ENCODE data around the gene MYOCOS.

Gene MYOCOS

GRCh38 chr1:171663036-171663853 is 41.2 kb downstream of the MYOCOS start:
- no peak for TF ChIP-seq MAX (IDR thresholded peaks at IDR 0.05)
- no peak for TF ChIP-seq YY1 (IDR thresholded peaks at IDR 0.05; ENCODE audit: low read depth)
- no peak for TF ChIP-seq EGR1 (IDR thresholded peaks at IDR 0.05)
- no peak for TF ChIP-seq USF1 (IDR thresholded peaks at IDR 0.05)
- TF ChIP-seq TCF12 (IDR thresholded peaks at IDR 0.05; ENCODE audit: low read depth) = no peak
- TF ChIP-seq CEBPB (IDR thresholded peaks at IDR 0.05) = no peak

- TF ChIP-seq RAD21 (IDR thresholded peaks at IDR 0.05; ENCODE audit: low read depth) (no peak), TCF12 (IDR thresholded peaks at IDR 0.05; ENCODE audit: low read depth) (no peak), CREB1 (IDR thresholded peaks at IDR 0.05; ENCODE audit: low read depth) (no peak), REST (IDR thresholded peaks at IDR 0.05; ENCODE audit: low read depth) (no peak), MAX (IDR thresholded peaks at IDR 0.05) (no peak), TAF1 (IDR thresholded peaks at IDR 0.05; ENCODE audit: low read depth) (no peak)
These were observed 42.0 kb downstream of the MYOCOS start for GRCh38 chr1:171663854-171664575.

GRCh38 chr1:171664976-171665375 is 42.9 kb downstream of the MYOCOS start:
- TF ChIP-seq EGR1 (IDR thresholded peaks at IDR 0.05) (no peak), USF1 (IDR thresholded peaks at IDR 0.05) (no peak), EP300 (IDR thresholded peaks at IDR 0.05; ENCODE audit: borderline replicate concordance) (no peak), NFIC (IDR thresholded peaks at IDR 0.05) (no peak), MAX (IDR thresholded peaks at IDR 0.05) (no peak), RAD21 (IDR thresholded peaks at IDR 0.05; ENCODE audit: low read depth) (no peak)

GRCh38 chr1:171666114-171666769 is 44.2 kb downstream of the MYOCOS start:
- no peak for TF ChIP-seq NFIC (IDR thresholded peaks at IDR 0.05)
- no peak for TF ChIP-seq REST (IDR thresholded peaks at IDR 0.05; ENCODE audit: low read depth)
- TF ChIP-seq YY1 (IDR thresholded peaks at IDR 0.05; ENCODE audit: low read depth) = no peak
- TF ChIP-seq FOXM1 (IDR thresholded peaks at IDR 0.05; ENCODE audit: borderline replicate concordance, low read depth) = no peak
- no peak for TF ChIP-seq CREB1 (IDR thresholded peaks at IDR 0.05; ENCODE audit: low read depth)
- no peak for TF ChIP-seq TAF1 (IDR thresholded peaks at IDR 0.05; ENCODE audit: low read depth)
- no peak for TF ChIP-seq RAD21 (IDR thresholded peaks at IDR 0.05; ENCODE audit: low read depth)
- no peak for TF ChIP-seq TCF12 (IDR thresholded peaks at IDR 0.05; ENCODE audit: low read depth)
- TF ChIP-seq MAX (IDR thresholded peaks at IDR 0.05) = no peak
- TF ChIP-seq EP300 (IDR thresholded peaks at IDR 0.05; ENCODE audit: borderline replicate concordance) = no peak

GRCh38 chr1:171668372-171668771 is 46.3 kb downstream of the MYOCOS start:
- TF ChIP-seq TEAD4 (IDR thresholded peaks at IDR 0.05) (no peak), TCF12 (IDR thresholded peaks at IDR 0.05; ENCODE audit: low read depth) (no peak), MAX (IDR thresholded peaks at IDR 0.05) (no peak), NFIC (IDR thresholded peaks at IDR 0.05) (no peak), EGR1 (IDR thresholded peaks at IDR 0.05) (no peak), RAD21 (IDR thresholded peaks at IDR 0.05; ENCODE audit: low read depth) (no peak), CREB1 (IDR thresholded peaks at IDR 0.05; ENCODE audit: low read depth) (no peak), EP300 (IDR thresholded peaks at IDR 0.05; ENCODE audit: borderline replicate concordance) (no peak), USF1 (IDR thresholded peaks at IDR 0.05) (no peak), TAF1 (IDR thresholded peaks at IDR 0.05; ENCODE audit: low read depth) (no peak), YY1 (IDR thresholded peaks at IDR 0.05; ENCODE audit: low read depth) (no peak)
